HEK293 (cell line): Measurements from ENCODE around the gene SLC11A2.

Source experiments
- CTCF ChIA-PET: fragments of 350-600 bp; formaldehyde crosslinking; extraction: SDS; loops from one replicate; lab custom pipeline; 2021; ENCODE audit warnings: antibody characterized with exemption; lab: Yijun Ruan, JAX
- POLR2A ChIA-PET: fragments of 300-600 bp; formaldehyde crosslinking; extraction: SDS; loops from one replicate; lab custom pipeline; 2020; ENCODE audit warnings: antibody characterized with exemption, inconsistent platforms; lab: Yijun Ruan, JAX
- H3K27ac ChIP-seq: fragments of 200-500 bp; sonication (Bioruptor generic); 2 replicates; pipeline ENCODE4 v1.5.1; 2014; ENCODE audit warnings: low read depth, low read length, control low read depth, inconsistent platforms; ENCODE audit errors: extremely low read depth
- H3K36me3 ChIP-seq, 2 experiments: fragments of 200-500 bp in 1 of 2; sonication (Bioruptor generic) in 1 of 2; 1 replicate in 1 of 2; 2 replicates in 1 of 2; pipeline ENCODE4 v1.5.1; 2014 to 2017; ENCODE audit warnings: inconsistent platforms in 2 of 2, low read length in 2 of 2; ENCODE audit not compliant: control insufficient read depth in 2 of 2, insufficient read depth in 1 of 2
- H3K4me1 ChIP-seq: fragments of 200-500 bp; sonication (Bioruptor generic); 2 replicates; pipeline ENCODE4 v1.5.1; 2014; ENCODE audit warnings: mild to moderate bottlenecking, low read length, inconsistent platforms; ENCODE audit not compliant: control insufficient read depth, insufficient read depth
- H3K4me3 ChIP-seq: 2 replicates; pipeline ENCODE4 v1.5.1; 2011; ENCODE audit warnings: low read depth, mild to moderate bottlenecking, control low read depth, low read length, moderate library complexity
- H3K9me3 ChIP-seq: fragments of 200-500 bp; sonication (Bioruptor generic); 2 replicates; pipeline ENCODE4 v1.5.1; 2014; ENCODE audit warnings: low read depth, low read length, inconsistent platforms; ENCODE audit not compliant: control insufficient read depth, insufficient read depth
- GFI1B ChIP-seq: fragments of 450-650 bp; formaldehyde crosslinking; IDR thresholded peaks from 2 replicates; pipeline ENCODE4 v1.5.1; 2016; ENCODE audit warnings: missing biosample characterization, missing genetic modification characterization
- HOXD13 ChIP-seq: sonication (generic); formaldehyde crosslinking; IDR thresholded peaks from 2 replicates; pipeline ENCODE4 v1.8.0; 2022; ENCODE audit warnings: missing genetic modification reagents, borderline replicate concordance
- IKZF3 ChIP-seq: fragments of 450-650 bp; IDR thresholded peaks from 2 replicates; pipeline ENCODE4 v1.5.0; 2018; ENCODE audit warnings: missing biosample characterization, mild to moderate bottlenecking, missing genetic modification characterization, moderate library complexity
- REST ChIP-seq: fragments of 450-650 bp; formaldehyde crosslinking; IDR thresholded peaks from 2 replicates; pipeline ENCODE4 v1.5.1; 2016; ENCODE audit warnings: missing biosample characterization, missing genetic modification characterization
- TSHZ1 ChIP-seq: fragments of 450-650 bp; formaldehyde crosslinking; IDR thresholded peaks from 2 replicates; pipeline ENCODE4 v1.5.1; 2016; ENCODE audit warnings: missing biosample characterization, missing genetic modification characterization, borderline replicate concordance
- ZBTB17 ChIP-seq: fragments of 450-650 bp; formaldehyde crosslinking; IDR thresholded peaks from 2 replicates; pipeline ENCODE4 v1.5.1; 2016; ENCODE audit warnings: missing biosample characterization, missing genetic modification characterization
- ZNF10 ChIP-seq: fragments of 450-650 bp; formaldehyde crosslinking; IDR thresholded peaks from 2 replicates; pipeline ENCODE4 v1.5.1; 2017; ENCODE audit warnings: missing biosample characterization, missing genetic modification characterization
- ZNF148 ChIP-seq: fragments of 450-650 bp; formaldehyde crosslinking; IDR thresholded peaks from 2 replicates; pipeline ENCODE4 v1.5.0; 2017; ENCODE audit warnings: missing biosample characterization, missing genetic modification characterization, borderline replicate concordance
- ZNF169 ChIP-seq: fragments of 450-650 bp; formaldehyde crosslinking; IDR thresholded peaks from 2 replicates; pipeline ENCODE4 v1.5.1; 2016; ENCODE audit warnings: missing biosample characterization, missing genetic modification characterization
- ZNF184 ChIP-seq: fragments of 450-650 bp; IDR thresholded peaks from 2 replicates; pipeline ENCODE4 v1.5.1; 2018; ENCODE audit warnings: missing biosample characterization, mild to moderate bottlenecking, missing genetic modification characterization
- ZNF248 ChIP-seq: fragments of 450-650 bp; formaldehyde crosslinking; IDR thresholded peaks from 2 replicates; pipeline ENCODE4 v1.5.1; 2017; ENCODE audit warnings: missing biosample characterization, missing genetic modification characterization
- ZNF274 ChIP-seq, 2 experiments: fragments of 200-500 bp in 1 of 2; fragments of 450-650 bp in 1 of 2; sonication (Bioruptor generic) in 1 of 2; formaldehyde crosslinking in 1 of 2; IDR thresholded peaks; 2 replicates each; pipeline versions ENCODE4 v1.5.1 to v1.6.1; 2014 to 2016; ENCODE audit warnings: borderline replicate concordance in 1 of 2, inconsistent platforms in 1 of 2, low read length in 1 of 2, missing biosample characterization in 1 of 2, missing genetic modification characterization in 1 of 2
- ZNF311 ChIP-seq: fragments of 450-650 bp; formaldehyde crosslinking; IDR thresholded peaks from 2 replicates; pipeline ENCODE4 v1.5.1; 2017; ENCODE audit warnings: missing biosample characterization, missing genetic modification characterization, borderline replicate concordance
- ZNF354C ChIP-seq: fragments of 450-650 bp; formaldehyde crosslinking; IDR thresholded peaks from 2 replicates; pipeline ENCODE4 v1.5.1; 2016; ENCODE audit warnings: missing biosample characterization, missing genetic modification characterization, low read depth, borderline replicate concordance
- ZNF394 ChIP-seq: fragments of 450-650 bp; formaldehyde crosslinking; IDR thresholded peaks from 2 replicates; pipeline ENCODE4 v1.5.1; 2016; ENCODE audit warnings: missing biosample characterization, missing genetic modification characterization, mild to moderate bottlenecking, moderate library complexity, borderline replicate concordance
- ZNF529 ChIP-seq: fragments of 450-650 bp; formaldehyde crosslinking; IDR thresholded peaks from 2 replicates; pipeline ENCODE4 v1.5.1; 2017; ENCODE audit warnings: missing genetic modification characterization, missing biosample characterization; ENCODE audit not compliant: insufficient replicate concordance
- ZNF548 ChIP-seq: fragments of 450-650 bp; formaldehyde crosslinking; IDR thresholded peaks from 2 replicates; pipeline ENCODE4 v1.5.1; 2016; ENCODE audit warnings: missing biosample characterization, missing genetic modification characterization
- ZNF555 ChIP-seq: fragments of 450-650 bp; formaldehyde crosslinking; conservative IDR thresholded peaks from 2 replicates; pipeline ENCODE4 v1.5.1; 2017; ENCODE audit warnings: missing biosample characterization, mild to moderate bottlenecking, missing genetic modification characterization, inconsistent platforms
- ZNF596 ChIP-seq: fragments of 450-650 bp; IDR thresholded peaks from 2 replicates; pipeline ENCODE4 v1.5.0; 2018; ENCODE audit warnings: missing biosample characterization, mild to moderate bottlenecking, missing genetic modification characterization, moderate library complexity
- ZNF600 ChIP-seq: fragments of 450-650 bp; formaldehyde crosslinking; IDR thresholded peaks from 2 replicates; pipeline ENCODE4 v1.5.1; 2016; ENCODE audit warnings: missing biosample characterization, missing genetic modification characterization
- ZNF654 ChIP-seq: fragments of 450-650 bp; formaldehyde crosslinking; IDR thresholded peaks from 2 replicates; pipeline ENCODE4 v1.5.1; 2016; ENCODE audit warnings: low read depth, missing biosample characterization, missing genetic modification characterization
- ZNF692 ChIP-seq: fragments of 450-650 bp; formaldehyde crosslinking; IDR thresholded peaks from 2 replicates; pipeline ENCODE4 v1.5.1; 2016; ENCODE audit warnings: missing biosample characterization, missing genetic modification characterization
- ZNF843 ChIP-seq: fragments of 450-650 bp; formaldehyde crosslinking; IDR thresholded peaks from 2 replicates; pipeline ENCODE4 v1.5.1; 2016; ENCODE audit warnings: missing biosample characterization, missing genetic modification characterization
- ZSCAN16 ChIP-seq: fragments of 450-650 bp; formaldehyde crosslinking; IDR thresholded peaks from 2 replicates; pipeline ENCODE4 v1.5.1; 2016; ENCODE audit warnings: missing biosample characterization, missing genetic modification characterization
- ZXDB ChIP-seq: fragments of 450-650 bp; formaldehyde crosslinking; IDR thresholded peaks from 2 replicates; pipeline ENCODE4 v1.5.1; 2016; ENCODE audit warnings: missing biosample characterization, missing genetic modification characterization

SLC11A2 gene

GRCh38 chr12:51051787-51052186 lies 25.6 kb upstream of the SLC11A2 start:
- no peak overlapping the region for H3K4me3 ChIP-seq
- POLR2A ChIA-PET: interaction anchor here (1.2 to 1.9 kb wide), 3 partner anchors 12 to 32 kb away, joined by 4 to 8 read pairs (median 6); partner anchors contain the start of genes CSRNP2 and SLC11A2
- CTCF ChIA-PET: interaction anchor here (0.6 to 2.3 kb wide), 4 partner anchors 10 to 289 kb away, joined by 3 to 7 read pairs (median 4); no protein-coding TSS in a partner anchor
- H3K9me3 ChIP-seq: no peaks in the 10 kb centered on the region
- H3K36me3 ChIP-seq: peaks cover 31 to 48% of the 10 kb centered on the region in 2 experiments
- H3K27ac ChIP-seq: no peak overlapping the region
- H3K4me1 ChIP-seq: 0 out of 2 replicates have a peak, but pooled peaks cover 3% of the 10 kb centered on the region
- TF ChIP-seq ZBTB17 (peak; percentile 87), REST (no peak), ZNF654 (tag by site-specific recombination) (0 out of 2 replicates have a peak, but pooled peaks have one; percentile 2), ZNF600 (peak; percentile 47; the same call in 1 of the 2 replicates), ZNF248 (tag by site-specific recombination) (no peak), ZNF184 (tag by site-specific recombination) (no peak), ZNF596 (tag by site-specific recombination) (no peak), ZNF843 (0 out of 2 replicates have a peak, but pooled peaks have one; percentile 30), ZNF548 (tag by site-specific recombination) (no peak), ZNF394 (no peak), IKZF3 (tag by site-specific recombination) (no peak), ZNF692 (tag by site-specific recombination) (peak; percentile 68), ZNF354C (tag by site-specific recombination) (no peak), ZNF529 (tag by site-specific recombination) (no peak), TSHZ1 (peak; percentile 30; the same call in 1 of the 2 replicates), GFI1B (tag by site-specific recombination) (peak; percentile 91), ZXDB (tag by site-specific recombination) (peak; percentile 81), ZNF274 (IDR thresholded peaks at IDR 0.05; ENCODE audit: low read length) (no peak), ZNF274 (tag by site-specific recombination; IDR thresholded peaks at IDR 0.05; ENCODE audit: borderline replicate concordance) (no peak), ZNF169 (tag by site-specific recombination) (no peak), ZNF555 (tag by site-specific recombination) (no peak), ZSCAN16 (no peak), HOXD13 (CRISPR knock-in tag) (no peak), ZNF10 (tag by site-specific recombination) (no peak), ZNF311 (no peak), ZNF148 (no peak)
